Activated CD8-positive, alpha-beta memory T cell treated with anti-CD3 and anti-CD28 coated beads, Interleukin-2, amount 50 U/mL, for 48 hours (primary cell): ENCODE results near the gene TRMT11.
"Not testable (repeated sequence)": the region's sequence is repeated elsewhere in the genome, so short reads cannot be mapped to it uniquely, and the experiment has no call there.

Experiments
- DNase-seq: peaks from one replicate; pipeline ENCODE4 v3.0.0-alpha.2; 2020

TRMT11 gene

GRCh38 chr6:126048635-126049034, 62.3 kb downstream of the TRMT11 start:
- no peak for DNase-seq

GRCh38 chr6:126050795-126051194, 64.5 kb downstream of the TRMT11 start:
- no peak for DNase-seq

- no peak for DNase-seq
Observed at GRCh38 chr6:126051791-126052190, 65.5 kb downstream of the TRMT11 start.

- no peak for DNase-seq
Observed at GRCh38 chr6:126052485-126052884, 66.1 kb downstream of the TRMT11 start.

- DNase-seq, result no peak
Observed at GRCh38 chr6:126054258-126054702, 67.9 kb downstream of the TRMT11 start.

GRCh38 chr6:126054802-126055201, 68.5 kb downstream of the TRMT11 start:
- DNase-seq, result no peak

- DNase-seq, result no peak
Observed at GRCh38 chr6:126055449-126055848, 69.1 kb downstream of the TRMT11 start.

- DNase-seq, result no peak
Observed at GRCh38 chr6:126056355-126057004, 70.1 kb downstream of the TRMT11 start.

GRCh38 chr6:126058085-126058484, 71.7 kb downstream of the TRMT11 start:
- not testable (repeated sequence) for DNase-seq

GRCh38 chr6:126060400-126060799, 74.1 kb downstream of the TRMT11 start:
- no peak for DNase-seq

- DNase-seq, result no peak
Observed at GRCh38 chr6:126063512-126064146, 77.3 kb downstream of the TRMT11 start.

GRCh38 chr6:126064257-126064747, 78.0 kb downstream of the TRMT11 start:
- no peak for DNase-seq

GRCh38 chr6:126064748-126065401, 78.5 kb downstream of the TRMT11 start:
- DNase-seq, result no peak

GRCh38 chr6:126066053-126067048, 80.0 kb downstream of the TRMT11 start:
- no peak for DNase-seq

GRCh38 chr6:126067073-126067472, 80.7 kb downstream of the TRMT11 start:
- DNase-seq, result no peak

GRCh38 chr6:126069449-126069848, 83.1 kb downstream of the TRMT11 start:
- no peak for DNase-seq

GRCh38 chr6:126071000-126071647, 84.8 kb downstream of the TRMT11 start:
- DNase-seq, result no peak

- no peak for DNase-seq
Observed at GRCh38 chr6:126072172-126072571, 85.8 kb downstream of the TRMT11 start.

- no peak for DNase-seq
Observed at GRCh38 chr6:126072834-126073233, 86.5 kb downstream of the TRMT11 start.

- DNase-seq, result no peak
Observed at GRCh38 chr6:126075335-126076071, 89.2 kb downstream of the TRMT11 start.

GRCh38 chr6:126076992-126077664, 90.8 kb downstream of the TRMT11 start:
- no peak for DNase-seq
